ENCODE measurements around the gene THRB. TPM values are rescaled to one million over a fixed set of nuclear protein-coding genes. Genes with fewer than 3 reads are reported as not detected.
A peak's percentile ranks its signal among the peaks of the same experiment; 100 is the strongest.

The THRB gene
- total and polyA plus RNA-seq, 12 donors: 3.8 to 32.8 (median 26.0) TPM

DNA sequence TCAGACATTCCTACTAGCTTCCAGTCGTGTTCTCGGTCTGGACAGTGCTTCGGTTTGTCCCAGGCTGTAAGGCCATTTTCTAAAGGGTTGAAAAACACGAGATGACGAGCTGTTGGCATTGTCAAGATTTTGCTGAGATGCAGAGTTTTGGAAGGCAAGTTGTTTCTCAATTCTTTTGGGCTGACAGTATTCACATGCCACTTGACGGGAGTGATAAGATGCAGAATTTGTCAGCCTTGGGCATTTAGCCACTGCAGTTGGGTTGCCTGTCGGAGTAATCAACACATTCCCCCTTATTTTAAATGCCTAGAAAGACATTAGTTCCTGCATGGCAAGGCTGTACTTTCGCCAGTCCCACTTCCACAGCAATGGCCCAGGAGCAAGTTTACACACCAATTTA, 304.4 kb downstream of the THRB start:
- intact Hi-C loops (cut with DNase I): no loop called here
- TF ChIP-seq, protein P1, sequence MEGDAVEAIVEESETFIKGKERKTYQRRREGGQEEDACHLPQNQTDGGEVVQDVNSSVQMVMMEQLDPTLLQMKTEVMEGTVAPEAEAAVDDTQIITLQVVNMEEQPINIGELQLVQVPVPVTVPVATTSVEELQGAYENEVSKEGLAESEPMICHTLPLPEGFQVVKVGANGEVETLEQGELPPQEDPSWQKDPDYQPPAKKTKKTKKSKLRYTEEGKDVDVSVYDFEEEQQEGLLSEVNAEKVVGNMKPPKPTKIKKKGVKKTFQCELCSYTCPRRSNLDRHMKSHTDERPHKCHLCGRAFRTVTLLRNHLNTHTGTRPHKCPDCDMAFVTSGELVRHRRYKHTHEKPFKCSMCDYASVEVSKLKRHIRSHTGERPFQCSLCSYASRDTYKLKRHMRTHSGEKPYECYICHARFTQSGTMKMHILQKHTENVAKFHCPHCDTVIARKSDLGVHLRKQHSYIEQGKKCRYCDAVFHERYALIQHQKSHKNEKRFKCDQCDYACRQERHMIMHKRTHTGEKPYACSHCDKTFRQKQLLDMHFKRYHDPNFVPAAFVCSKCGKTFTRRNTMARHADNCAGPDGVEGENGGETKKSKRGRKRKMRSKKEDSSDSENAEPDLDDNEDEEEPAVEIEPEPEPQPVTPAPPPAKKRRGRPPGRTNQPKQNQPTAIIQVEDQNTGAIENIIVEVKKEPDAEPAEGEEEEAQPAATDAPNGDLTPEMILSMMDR (IDR thresholded peaks at IDR 0.05): no peak
- H3K4me3 ChIP-seq: no peak overlapping the region
- H3K9me3 ChIP-seq: no peaks in the 10 kb centered on the region
- H3K36me3 ChIP-seq: no peaks in the 10 kb centered on the region
- WGBS, 2 donors: 85 to 88% methylated on average over 8 of the region's 8 CpGs
- no peak for ATAC-seq
- H3K4me1 ChIP-seq: peaks cover 0 to 28% (median 4%) of the 10 kb centered on the region in 9 donors
- no peak overlapping the region for H3K27ac ChIP-seq
- no peaks in the 10 kb centered on the region for H3K27me3 ChIP-seq
- DNase-seq: no peak

DNA sequence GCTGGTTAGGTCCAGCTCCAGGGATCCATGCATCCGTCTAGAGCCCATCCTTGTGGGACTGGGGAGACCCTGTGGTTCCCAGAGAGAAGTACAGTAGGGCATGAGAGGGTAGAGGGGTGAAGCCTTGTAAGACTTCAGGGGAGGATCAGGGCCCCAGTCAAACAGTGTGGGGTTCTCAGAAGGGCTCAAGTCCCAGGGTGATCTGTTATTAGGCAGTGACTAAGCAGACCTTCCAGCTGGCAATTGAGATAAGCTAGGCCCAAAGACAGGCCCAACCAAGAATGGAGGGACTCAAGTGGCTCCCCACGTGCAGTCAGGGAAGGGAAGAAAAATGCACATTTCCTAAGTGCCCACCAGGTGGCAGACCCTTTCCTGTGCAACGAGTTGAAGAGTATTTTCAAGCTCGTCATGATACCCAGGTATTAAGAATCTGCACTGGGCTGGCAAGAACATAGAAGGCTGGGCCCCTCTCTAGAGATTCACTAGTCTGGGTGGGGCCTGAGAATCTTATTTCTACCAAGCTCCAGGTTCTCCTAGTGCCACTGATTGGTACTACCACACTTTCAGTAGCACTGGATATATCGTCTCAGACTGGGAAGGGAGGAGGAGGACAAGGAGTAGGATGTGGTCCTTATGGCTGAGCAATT, 308.8 kb downstream of the THRB start:
- peaks cover 0 to 22% (median 0%) of the 10 kb centered on the region in 9 donors for H3K4me1 ChIP-seq
- no peaks in the 10 kb centered on the region for H3K27me3 ChIP-seq
- intact Hi-C loops (cut with DNase I): loop anchor here in 3 of 10 donors (5.0 kb wide), 2 partner anchors 51 to 56 kb away; no protein-coding TSS in a partner anchor
- peak overlapping the region in 2 of 10 donors; percentile 2 to 36 for H3K27ac ChIP-seq
- no peaks in the 10 kb centered on the region for H3K36me3 ChIP-seq
- no peak overlapping the region for H3K4me3 ChIP-seq
- ATAC-seq: peak; percentile 42 to 92 (median 76)
- TF ChIP-seq, protein P1 (IDR thresholded peaks at IDR 0.05): peak; percentile 23 to 74 (median 59)
- no peaks in the 10 kb centered on the region for H3K9me3 ChIP-seq
- WGBS, 2 donors: 39 to 45% methylated on average over 5 of the region's 5 CpGs
- DNase-seq: peak in 1 of 2 donors; percentile 42

DNA sequence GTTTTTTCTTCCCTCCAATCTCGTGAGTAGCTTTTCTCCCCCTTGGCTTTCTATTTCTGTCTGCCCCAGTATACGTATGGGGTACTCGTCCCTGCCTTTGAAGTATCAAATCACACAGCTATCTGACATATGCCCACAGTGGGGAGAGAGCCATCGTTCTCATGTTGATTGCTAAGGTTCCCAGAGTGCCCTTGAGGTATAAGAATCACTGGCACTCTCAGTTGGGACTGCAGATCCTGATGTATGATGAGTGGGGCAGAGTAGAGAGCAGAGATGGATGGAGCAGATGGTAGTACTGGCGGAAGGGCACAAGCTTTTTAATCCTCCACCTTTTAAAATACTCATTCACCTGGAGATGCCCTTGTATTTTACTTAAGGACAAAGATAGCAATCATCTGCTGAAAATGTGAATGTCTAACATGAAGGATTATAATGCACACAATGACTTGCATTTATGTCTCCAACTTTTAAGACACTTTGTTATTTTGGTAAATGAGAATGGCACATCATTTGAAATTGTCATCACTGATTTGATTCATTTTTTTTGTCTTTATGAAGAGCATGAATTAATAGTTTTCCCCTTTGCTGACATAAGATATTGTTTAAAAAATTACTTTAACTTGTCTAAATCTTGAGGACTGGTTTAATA, 310.0 kb downstream of the THRB start:
- H3K36me3 ChIP-seq: no peaks in the 10 kb centered on the region
- intact Hi-C loops (cut with DNase I): loop anchor here in 3 of 10 donors (5.0 kb wide), 2 partner anchors 53 to 58 kb away; no protein-coding TSS in a partner anchor
- no peak overlapping the region for H3K4me3 ChIP-seq
- ATAC-seq (peak in 1 of 8 donors; percentile 36), DNase-seq (no peak)
- no peaks in the 10 kb centered on the region for H3K9me3 ChIP-seq
- 52 to 68% methylated on average over 5 of the region's 5 CpGs for WGBS, 2 donors
- H3K27ac ChIP-seq: no peak overlapping the region
- H3K4me1 ChIP-seq: peaks cover 0 to 21% (median 0%) of the 10 kb centered on the region in 9 donors
- TF ChIP-seq, protein P1 (IDR thresholded peaks at IDR 0.05): no peak
- no peaks in the 10 kb centered on the region for H3K27me3 ChIP-seq

DNA sequence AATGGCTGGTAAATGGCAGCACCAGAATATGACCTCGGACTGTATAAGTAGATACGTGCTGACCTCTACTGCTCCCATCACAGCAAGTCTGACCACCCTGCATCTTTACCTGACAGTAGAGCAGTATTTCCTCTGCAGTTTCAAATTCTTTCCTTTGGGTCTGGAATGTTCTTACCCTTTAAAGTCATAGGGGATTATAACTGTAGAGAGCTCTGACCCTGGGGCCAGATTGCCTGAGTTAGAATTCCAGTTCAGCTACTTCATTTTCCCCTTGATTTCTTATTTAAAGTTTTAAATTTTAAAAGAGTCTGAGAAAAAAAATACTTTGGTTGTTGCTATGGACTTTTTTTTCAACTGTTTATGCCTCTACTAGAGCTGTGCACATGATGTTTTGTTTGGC, 311.9 kb downstream of the THRB start:
- Histone ChIP-seq H3K4me3 (no peak overlapping the region), H3K36me3 (no peaks in the 10 kb centered on the region), H3K27me3 (no peaks in the 10 kb centered on the region), H3K9me3 (no peaks in the 10 kb centered on the region), H3K27ac (no peak overlapping the region), H3K4me1 (peaks cover 0 to 21% (median 0%) of the 10 kb centered on the region in 9 donors)
- whole genome bisulfite sequencing, 2 donors: 90 to 92% methylated on average over 2 of the region's 2 CpGs
- DNase-seq (no peak), ATAC-seq (no peak)
- intact Hi-C loops (cut with DNase I): no loop called here
- TF ChIP-seq, protein P1 (IDR thresholded peaks at IDR 0.05): no peak
